Measurements from ENCODE around the gene MYCBP2.
"Not testable (repeated sequence)": the region's sequence is repeated elsewhere in the genome, so short reads cannot be mapped to it uniquely, and the experiment has no call there.

Gene MYCBP2

GRCh38 chr13:77218274-77218673, 108.6 kb downstream of the MYCBP2 start:
- no peak for DNase-seq (ENCODE audit: low read depth in 2 of 2)

GRCh38 chr13:77215543-77215942, 111.4 kb downstream of the MYCBP2 start:
- DNase-seq (ENCODE audit: low read depth in 2 of 2), result no peak

GRCh38 chr13:77213644-77214043, 113.2 kb downstream of the MYCBP2 start:
- no peak for DNase-seq (ENCODE audit: low read depth in 2 of 2)

GRCh38 chr13:77207943-77208342, 119.0 kb downstream of the MYCBP2 start:
- DNase-seq (ENCODE audit: low read depth in 2 of 2), result no peak

GRCh38 chr13:77198995-77199394, 127.9 kb downstream of the MYCBP2 start:
- DNase-seq (ENCODE audit: low read depth in 2 of 2), result not testable (repeated sequence)

- DNase-seq (ENCODE audit: low read depth in 2 of 2), result no peak
Measured at GRCh38 chr13:77196052-77196618, 130.8 kb downstream of the MYCBP2 start.

- DNase-seq (ENCODE audit: low read depth in 2 of 2), result no peak
Measured at GRCh38 chr13:77190349-77190958, 136.4 kb downstream of the MYCBP2 start.

GRCh38 chr13:77185721-77186120, 141.2 kb downstream of the MYCBP2 start:
- no peak for DNase-seq (ENCODE audit: low read depth in 2 of 2)

GRCh38 chr13:77184455-77184854, 142.4 kb downstream of the MYCBP2 start:
- peak in 1 of 2 donors; percentile 16 for DNase-seq (ENCODE audit: low read depth in 2 of 2)

GRCh38 chr13:77180011-77180410, 146.9 kb downstream of the MYCBP2 start:
- DNase-seq (ENCODE audit: low read depth in 2 of 2), result no peak

GRCh38 chr13:77177646-77178045, 149.2 kb downstream of the MYCBP2 start:
- no peak for DNase-seq (ENCODE audit: low read depth in 2 of 2)

- DNase-seq (ENCODE audit: low read depth in 2 of 2), result no peak
Measured at GRCh38 chr13:77176350-77176749, 150.5 kb downstream of the MYCBP2 start.

- no peak for DNase-seq (ENCODE audit: low read depth in 2 of 2)
Measured at GRCh38 chr13:77172650-77173049, 154.2 kb downstream of the MYCBP2 start.

GRCh38 chr13:77171451-77171850, 155.4 kb downstream of the MYCBP2 start:
- DNase-seq (ENCODE audit: low read depth in 2 of 2), result no peak

GRCh38 chr13:77168237-77168636, 158.7 kb downstream of the MYCBP2 start:
- no peak for DNase-seq (ENCODE audit: low read depth in 2 of 2)

- no peak for DNase-seq (ENCODE audit: low read depth in 2 of 2)
Measured at GRCh38 chr13:77150651-77151050, 176.2 kb downstream of the MYCBP2 start.

- no peak for DNase-seq (ENCODE audit: low read depth in 2 of 2)
Measured at GRCh38 chr13:77143431-77143830, 183.5 kb downstream of the MYCBP2 start.

- DNase-seq (ENCODE audit: low read depth in 2 of 2), result no peak
Measured at GRCh38 chr13:77139306-77139705, 187.6 kb downstream of the MYCBP2 start.

GRCh38 chr13:77138813-77139212, 188.1 kb downstream of the MYCBP2 start:
- DNase-seq (ENCODE audit: low read depth in 2 of 2), result no peak

- no peak for DNase-seq (ENCODE audit: low read depth in 2 of 2)
Measured at GRCh38 chr13:77136902-77137420, 189.9 kb downstream of the MYCBP2 start.

GRCh38 chr13:77124423-77124822, 202.5 kb downstream of the MYCBP2 start:
- DNase-seq (ENCODE audit: low read depth in 2 of 2), result no peak

- DNase-seq (ENCODE audit: low read depth in 2 of 2), result no peak
Measured at GRCh38 chr13:77118134-77118533, 208.8 kb downstream of the MYCBP2 start.

- no peak for DNase-seq (ENCODE audit: low read depth in 2 of 2)
Measured at GRCh38 chr13:77114271-77114670, 212.6 kb downstream of the MYCBP2 start.

- DNase-seq (ENCODE audit: low read depth in 2 of 2), result no peak
Measured at GRCh38 chr13:77113496-77113895, 213.4 kb downstream of the MYCBP2 start.
